Nephron (organoid): Measurements from ENCODE around the gene ZNF608.

Experiments used
- H3K27ac Mint-ChIP-seq, 3 experiments: 2 replicates each; pipeline ENCODE4 v1.8.0; 2020; ENCODE audit warnings: mixed read lengths in 3 of 3, mild to moderate bottlenecking in 2 of 3, moderate library complexity in 1 of 3
- H3K27me3 Mint-ChIP-seq: 2 replicates; pipeline ENCODE4 v1.8.0; 2021; ENCODE audit warnings: low read depth, mild to moderate bottlenecking, moderate library complexity, mixed read lengths
- H3K36me3 Mint-ChIP-seq: 2 replicates; pipeline ENCODE4 v1.8.0; 2020; ENCODE audit warnings: low read depth, mixed read lengths
- H3K4me1 Mint-ChIP-seq: 2 replicates; pipeline ENCODE4 v1.8.0; 2020; ENCODE audit warnings: mixed read lengths
- H3K4me3 Mint-ChIP-seq, 3 experiments: 2 replicates each; pipeline ENCODE4 v1.8.0; 2020; ENCODE audit warnings: mild to moderate bottlenecking in 3 of 3, mixed read lengths in 3 of 3, moderate library complexity in 2 of 3
- H3K9me3 Mint-ChIP-seq: 2 replicates; pipeline ENCODE4 v1.8.0; 2020; ENCODE audit warnings: mixed read lengths
- CTCF ChIP-seq, 3 experiments: fragments of 200-600 bp; sonication (generic); IDR thresholded peaks; one replicate each; pipeline ENCODE4 v1.5.0; 2021; ENCODE audit warnings: antibody characterized with exemption in 3 of 3; ENCODE audit not compliant: unreplicated experiment in 3 of 3

The ZNF608 gene

GRCh38 chr5:124761010-124761409, 14.6 kb upstream of the ZNF608 start:
- Mint-ChIP-seq H3K4me1 (no peaks in the 10 kb centered on the region), H3K4me3 (no peak overlapping the region), H3K27ac (no peak overlapping the region), H3K36me3 (no peaks in the 10 kb centered on the region), H3K27me3 (no peaks in the 10 kb centered on the region), H3K9me3 (no peaks in the 10 kb centered on the region)
- no peak for TF ChIP-seq CTCF (IDR thresholded peaks at IDR 0.05; ENCODE audit: unreplicated experiment in 3 of 3)

GRCh38 chr5:124760608-124761007, 14.2 kb upstream of the ZNF608 start:
- no peak for TF ChIP-seq CTCF (IDR thresholded peaks at IDR 0.05; ENCODE audit: unreplicated experiment in 3 of 3)

GRCh38 chr5:124755565-124755964, 9.1 kb upstream of the ZNF608 start:
- peak overlapping the region in 1 of 3 experiments; percentile 40 for H3K4me3 Mint-ChIP-seq
- no peaks in the 10 kb centered on the region for H3K9me3 Mint-ChIP-seq
- no peaks in the 10 kb centered on the region for H3K36me3 Mint-ChIP-seq
- no peaks in the 10 kb centered on the region for H3K27me3 Mint-ChIP-seq
- peak overlapping the region in 2 of 3 experiments; percentile 47 to 70 for H3K27ac Mint-ChIP-seq
- no peak for TF ChIP-seq CTCF (IDR thresholded peaks at IDR 0.05; ENCODE audit: unreplicated experiment in 3 of 3)
- H3K4me1 Mint-ChIP-seq = peaks cover 23% of the 10 kb centered on the region

More at GRCh38 chr5:124760608-124761007, 14.2 kb upstream of the ZNF608 start:
- Mint-ChIP-seq H3K27ac (no peak overlapping the region), H3K27me3 (no peaks in the 10 kb centered on the region), H3K4me1 (peaks cover 3% of the 10 kb centered on the region), H3K36me3 (no peaks in the 10 kb centered on the region), H3K4me3 (no peak overlapping the region), H3K9me3 (no peaks in the 10 kb centered on the region)

- peak overlapping the region; percentile 55 to 90 (median 63) for H3K27ac Mint-ChIP-seq
- H3K36me3 Mint-ChIP-seq = no peaks in the 10 kb centered on the region
- no peaks in the 10 kb centered on the region for H3K9me3 Mint-ChIP-seq
- peaks cover 23% of the 10 kb centered on the region for H3K4me1 Mint-ChIP-seq
- peak overlapping the region in 2 of 3 experiments; percentile 15 to 46 for H3K4me3 Mint-ChIP-seq
- H3K27me3 Mint-ChIP-seq = no peaks in the 10 kb centered on the region
- TF ChIP-seq CTCF (IDR thresholded peaks at IDR 0.05; ENCODE audit: unreplicated experiment in 3 of 3) = no peak
Observed at GRCh38 chr5:124755041-124755440, 8.6 kb upstream of the ZNF608 start.

GRCh38 chr5:124754206-124754927, 7.9 kb upstream of the ZNF608 start:
- peak overlapping the region; percentile 15 to 46 (median 20) for H3K4me3 Mint-ChIP-seq
- no peak for TF ChIP-seq CTCF (IDR thresholded peaks at IDR 0.05; ENCODE audit: unreplicated experiment in 3 of 3)

More at GRCh38 chr5:124754206-124754927, 7.9 kb upstream of the ZNF608 start:
- H3K36me3 Mint-ChIP-seq = no peaks in the 10 kb centered on the region
- peaks cover 23% of the 10 kb centered on the region for H3K4me1 Mint-ChIP-seq
- H3K9me3 Mint-ChIP-seq = no peaks in the 10 kb centered on the region
- H3K27me3 Mint-ChIP-seq = no peaks in the 10 kb centered on the region
- peak overlapping the region; percentile 55 to 90 (median 63) for H3K27ac Mint-ChIP-seq
